Gastrocnemius medialis (tissue), 4 donors: ENCODE measurements around the gene TANGO2. TPM values are rescaled to one million over a fixed set of nuclear protein-coding genes. Genes with fewer than 3 reads are reported as not detected.

Experiments
- ATAC-seq, 2 donors: fragments of 150-250 bp; one replicate each; pipeline ENCODE4 v1.9.1; 2016
- DNase-seq, 2 donors: peaks; one replicate each; pipeline ENCODE4 v3.0.0-alpha.2; 2019
- H3K27ac ChIP-seq, 4 donors: fragments of 200-600 bp; sonication (generic); 1 replicate in 1 of 4; 2 replicates in 3 of 4; pipeline ENCODE4 v1.5.1; 2016 to 2018; ENCODE audit warnings: mild to moderate bottlenecking in 2 of 4, moderate library complexity in 1 of 4
- H3K27me3 ChIP-seq, 3 donors: fragments of 200-600 bp; sonication (generic) in 2 of 3; 1 replicate in 1 of 3; 2 replicates in 2 of 3; pipeline versions ENCODE4 v1.5.1 to v1.6.0; 2016 to 2019; ENCODE audit warnings: mild to moderate bottlenecking in 1 of 3, moderate library complexity in 1 of 3
- H3K36me3 ChIP-seq, 2 donors: fragments of 200-600 bp; sonication (generic) in 1 of 2; one replicate each; pipeline ENCODE4 v1.5.1; 2017 to 2018
- H3K4me1 ChIP-seq, 2 donors: fragments of 200-600 bp; sonication (generic) in 1 of 2; one replicate each; pipeline ENCODE4 v1.5.1; 2016 to 2017; ENCODE audit warnings: mild to moderate bottlenecking in 2 of 2
- H3K4me3 ChIP-seq, 4 donors: fragments of 200-600 bp; sonication (generic) in 3 of 4; 1 replicate in 1 of 4; 2 replicates in 3 of 4; pipeline ENCODE4 v1.5.1; 2016 to 2019; ENCODE audit warnings: mild to moderate bottlenecking in 2 of 4
- H3K9me3 ChIP-seq, 3 donors: fragments of 200-600 bp; sonication (generic) in 2 of 3; 1 replicate in 1 of 3; 2 replicates in 2 of 3; pipeline ENCODE4 v1.5.1; 2016 to 2019
- CTCF ChIP-seq, 5 experiments: fragments of 450-650 bp in 3 of 5; fragments of 200-600 bp in 2 of 5; sonication (generic) in 2 of 5; IDR thresholded peaks in 4 of 5; conservative IDR thresholded peaks in 1 of 5; 1 replicate in 4 of 5; 2 replicates in 1 of 5; pipeline ENCODE4 v1.5.1; 2016 to 2019; ENCODE audit warnings: antibody characterized with exemption in 5 of 5, mild to moderate bottlenecking in 3 of 5, moderate library complexity in 3 of 5
- POLR2A ChIP-seq, 2 donors: fragments of 450-650 bp; IDR thresholded peaks; one replicate each; pipeline ENCODE4 v1.6.1; 2017; ENCODE audit warnings: antibody characterized with exemption in 2 of 2, mild to moderate bottlenecking in 2 of 2, moderate library complexity in 2 of 2
- in situ Hi-C, 4 donors: fragments of 200-750 bp; cut with MboI; loops; one replicate each; pipeline versions ENCODE4 v1.15.0 to v1.8.0; 2017; ENCODE audit warnings: low sequenced_read_pairs in 4 of 4
- intact Hi-C: fragments of 100-400 bp; cut with DNase I; formaldehyde crosslinking; loops from one replicate; pipeline ENCODE4 v1.15.1; 2023; ENCODE audit warnings: low total_unique reads
- total RNA-seq, 4 donors: library from RNA; depleted of rRNA; stranded (reverse); fragments of >200 nt; gene quantifications; one replicate each; pipeline versions ENCODE4 v1.1.0 to v1.2.3, GENCODE V29; 2016

Gene TANGO2
- total RNA-seq, 4 donors from 2014 or later, result 43.0 to 115 (median 52.5) TPM

GRCh38 chr22:20036535-20037392 is 15.9 kb downstream of the TANGO2 start:
- Histone ChIP-seq H3K4me3 (no peak overlapping the region), H3K36me3 (peaks cover 0 to 30% of the 10 kb centered on the region in 2 donors), H3K27me3 (no peaks in the 10 kb centered on the region), H3K9me3 (no peaks in the 10 kb centered on the region), H3K27ac (no peak overlapping the region), H3K4me1 (peaks cover 20 to 21% of the 10 kb centered on the region in 2 donors)
- in situ Hi-C loops, result no loop called here
- no peak for ATAC-seq
- TF ChIP-seq POLR2A (IDR thresholded peaks at IDR 0.05) (no peak), CTCF (IDR thresholded peaks at IDR 0.05 in 4 of 5, conservative IDR thresholded peaks at IDR 0.05 in 1 of 5) (no peak)
- DNase-seq, result no peak
- intact Hi-C loops, result no loop called here

- Histone ChIP-seq H3K27me3 (no peaks in the 10 kb centered on the region), H3K4me3 (no peak overlapping the region), H3K4me1 (peaks cover 16 to 17% of the 10 kb centered on the region in 2 donors), H3K27ac (no peak overlapping the region), H3K9me3 (no peaks in the 10 kb centered on the region), H3K36me3 (peaks cover 0 to 30% of the 10 kb centered on the region in 2 donors)
- ATAC-seq (no peak), DNase-seq (no peak)
- in situ Hi-C loops (no loop called here), intact Hi-C loops (no loop called here)
- no peak for TF ChIP-seq POLR2A (IDR thresholded peaks at IDR 0.05)
- TF ChIP-seq CTCF (IDR thresholded peaks at IDR 0.05 in 4 of 5, conservative IDR thresholded peaks at IDR 0.05 in 1 of 5), result no peak
Observed at GRCh38 chr22:20037419-20037818, 16.5 kb downstream of the TANGO2 start.

GRCh38 chr22:20038574-20038973 is 17.7 kb downstream of the TANGO2 start:
- H3K4me3 ChIP-seq, result no peak overlapping the region
- H3K9me3 ChIP-seq, result no peaks in the 10 kb centered on the region
- ATAC-seq (no peak), DNase-seq (no peak)
- intact Hi-C loops (no loop called here), in situ Hi-C loops (no loop called here)
- H3K27ac ChIP-seq, result no peak overlapping the region
- no peak for TF ChIP-seq POLR2A (IDR thresholded peaks at IDR 0.05)
- TF ChIP-seq CTCF (IDR thresholded peaks at IDR 0.05 in 4 of 5, conservative IDR thresholded peaks at IDR 0.05 in 1 of 5), result no peak
- H3K4me1 ChIP-seq, result peaks cover 4 to 5% of the 10 kb centered on the region in 2 donors
- peaks cover 0 to 38% of the 10 kb centered on the region in 2 donors for H3K36me3 ChIP-seq
- no peaks in the 10 kb centered on the region for H3K27me3 ChIP-seq

GRCh38 chr22:20039683-20040325 is 18.9 kb downstream of the TANGO2 start:
- no peaks in the 10 kb centered on the region for H3K4me1 ChIP-seq
- no peak overlapping the region for H3K27ac ChIP-seq
- intact Hi-C loops (no loop called here), in situ Hi-C loops (no loop called here)
- no peak for TF ChIP-seq POLR2A (IDR thresholded peaks at IDR 0.05)
- TF ChIP-seq CTCF (IDR thresholded peaks at IDR 0.05 in 4 of 5, conservative IDR thresholded peaks at IDR 0.05 in 1 of 5), result no peak
- no peak for ATAC-seq
- no peak for DNase-seq
- H3K9me3 ChIP-seq, result no peaks in the 10 kb centered on the region
- H3K4me3 ChIP-seq, result no peak overlapping the region
- peaks cover 0 to 49% of the 10 kb centered on the region in 2 donors for H3K36me3 ChIP-seq
- H3K27me3 ChIP-seq, result no peaks in the 10 kb centered on the region
